Activated CD4-positive, alpha-beta T cell treated with anti-CD3 and anti-CD28 coated beads, Interleukin-2, Interleukin-6, amounts not matched to agents 100 ng/mL and 50 ng/mL, durations not matched to agents 16 hours and 8 hours (primary cell): ENCODE data around the gene NRP1.

Source experiments
- DNase-seq: peaks from one replicate; pipeline ENCODE4 v3.0.0-alpha.2; 2020

NRP1 gene

DNA sequence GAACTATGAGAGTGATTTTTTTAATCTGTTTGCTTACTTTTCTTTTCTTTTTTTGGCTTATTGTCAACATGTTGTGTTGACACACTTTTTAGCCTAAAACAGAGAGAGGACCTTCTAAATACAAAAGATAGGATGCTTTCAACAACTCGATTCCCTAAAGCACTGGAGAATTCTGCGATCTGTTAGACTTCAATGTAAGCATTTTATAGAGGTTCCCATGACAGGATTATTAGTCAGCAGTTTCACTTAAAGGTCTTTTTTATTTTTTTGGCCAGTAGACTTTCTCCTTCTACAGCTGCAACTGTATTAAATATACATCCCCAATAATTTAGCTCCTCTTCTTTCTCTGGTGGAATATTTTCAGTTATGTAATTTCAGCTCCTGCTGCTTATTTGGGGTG is 12.7 kb upstream of the NRP1 start:
- DNase-seq, result no peak

- no peak for DNase-seq
Measured at GRCh38 chr10:33345236-33345635, 10.8 kb upstream of the NRP1 start.

GRCh38 chr10:33344676-33345075 is 10.2 kb upstream of the NRP1 start:
- DNase-seq, result no peak

- no peak for DNase-seq
Measured at GRCh38 chr10:33341637-33342036, 7.2 kb upstream of the NRP1 start.

DNA sequence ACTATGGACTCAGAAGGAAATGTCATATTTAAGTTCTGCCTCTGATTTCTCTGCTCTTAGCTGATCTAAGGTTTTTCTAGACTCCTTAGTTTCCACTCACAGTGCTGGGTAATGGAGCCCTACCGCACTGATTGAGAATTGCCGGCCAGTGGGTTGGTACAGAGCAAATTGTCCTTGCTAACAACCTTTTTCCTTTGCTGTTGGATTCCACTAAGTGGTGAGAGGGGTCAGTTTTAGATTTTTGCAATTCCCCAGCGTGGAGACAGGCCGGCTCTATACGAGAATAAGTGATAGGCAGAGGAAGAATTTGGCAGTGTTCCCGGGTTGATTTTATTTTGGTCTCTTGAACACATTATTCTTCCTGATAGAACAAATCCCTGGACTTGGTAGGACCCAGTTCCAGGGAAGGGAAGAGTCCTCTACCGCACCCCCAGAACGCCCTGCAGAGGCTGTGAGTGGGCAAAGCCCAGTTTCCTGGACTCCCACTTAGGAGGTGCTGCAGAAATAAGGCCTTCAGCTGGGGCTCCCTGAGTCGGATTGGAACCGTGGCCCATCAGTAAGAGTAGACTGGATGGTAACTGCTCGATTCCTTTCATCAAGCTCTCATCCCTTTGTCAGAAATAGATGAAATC is 3.0 kb upstream of the NRP1 start:
- DNase-seq, result no peak

GRCh38 chr10:33336582-33337325 is 2.3 kb upstream of the NRP1 start:
- no peak for DNase-seq

- no peak for DNase-seq
Measured at GRCh38 chr10:33335801-33336581, 1.5 kb upstream of the NRP1 start.

DNA sequence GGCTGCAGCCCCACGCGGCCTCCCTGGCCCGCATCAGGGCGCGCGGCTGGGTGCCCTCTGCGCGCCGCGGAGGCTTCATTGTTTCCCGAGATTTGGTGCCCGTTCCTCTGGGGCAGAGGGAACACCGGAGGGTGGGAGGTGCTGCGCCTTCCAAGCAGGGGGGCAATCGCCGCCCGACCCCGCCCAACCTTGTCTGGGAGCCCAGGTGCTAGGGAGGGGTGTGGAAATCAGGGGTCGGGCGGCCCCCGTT is 1.0 kb upstream of the NRP1 start:
- no peak for DNase-seq

DNA sequence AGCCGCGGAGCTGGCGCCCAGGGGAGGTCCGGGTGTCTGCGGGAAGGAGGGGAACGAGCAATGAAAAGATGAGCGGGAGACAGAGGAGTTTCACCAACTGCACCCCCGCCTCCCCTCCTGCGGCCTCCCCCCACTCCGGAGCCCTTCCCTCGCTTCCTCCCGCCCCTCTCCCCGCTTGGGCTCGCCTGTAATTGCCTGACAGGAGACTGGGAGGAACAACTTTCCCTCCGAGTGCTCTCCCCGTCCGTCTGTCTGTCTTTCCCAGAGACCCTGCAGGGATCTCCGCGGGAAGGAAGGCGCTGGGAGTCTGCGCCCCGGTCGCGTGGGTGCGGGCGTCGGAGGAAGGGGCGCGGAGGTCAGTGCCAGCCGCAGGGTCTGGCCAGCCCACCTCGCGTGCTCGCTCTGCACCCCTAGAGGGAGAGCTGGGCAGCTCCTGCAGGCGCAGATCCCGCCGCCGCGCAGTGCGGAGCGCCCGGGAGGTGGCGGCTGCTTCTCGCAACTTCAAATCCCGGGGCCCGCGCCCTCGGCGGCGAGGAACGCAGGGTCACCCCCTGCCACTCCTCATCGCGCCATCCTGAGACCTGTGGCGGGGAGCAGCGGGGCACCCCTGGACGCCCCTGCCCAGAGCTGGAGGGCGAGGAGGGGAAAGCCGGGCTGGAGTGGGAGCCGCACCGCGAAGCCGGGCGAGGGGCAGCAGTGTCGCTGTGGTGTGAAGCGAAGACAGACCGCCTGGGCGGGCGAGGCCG is 511 bp upstream of the NRP1 start:
- DNase-seq, result peak; percentile 34

GRCh38 chr10:33333260-33334101 is 986 bp downstream of the NRP1 start:
- peak; percentile 43 for DNase-seq

- DNase-seq, result no peak
Measured at GRCh38 chr10:33332183-33333065, 2.0 kb downstream of the NRP1 start.

- DNase-seq, result no peak
Measured at GRCh38 chr10:33331379-33331694, 3.1 kb downstream of the NRP1 start.

- peak; percentile 80 for DNase-seq
Measured at GRCh38 chr10:33330543-33331378, 3.7 kb downstream of the NRP1 start.

- no peak for DNase-seq
Measured at GRCh38 chr10:33329178-33329577, 5.3 kb downstream of the NRP1 start.

- no peak for DNase-seq
Measured at GRCh38 chr10:33328253-33328652, 6.2 kb downstream of the NRP1 start.

DNA sequence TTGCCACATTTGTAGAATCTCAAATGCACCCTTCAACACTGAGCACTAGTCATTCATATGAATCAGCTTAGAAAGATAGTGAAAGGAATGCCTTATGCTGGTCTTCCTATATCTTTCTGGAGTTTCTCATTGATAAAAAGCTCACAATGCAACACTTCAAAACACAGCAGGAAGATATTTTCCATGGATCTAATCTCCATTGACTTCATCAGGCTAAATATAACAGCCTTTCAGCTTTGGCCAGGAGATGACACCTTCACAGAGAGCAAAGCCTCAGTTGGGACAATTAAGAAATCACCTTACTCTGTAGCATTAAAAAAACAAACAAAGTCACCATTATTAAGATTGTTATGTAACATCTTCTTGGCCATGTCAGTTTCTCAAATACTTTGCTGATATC is 6.7 kb downstream of the NRP1 start:
- no peak for DNase-seq

- no peak for DNase-seq
Measured at GRCh38 chr10:33326933-33327332, 7.5 kb downstream of the NRP1 start.

GRCh38 chr10:33325929-33326328 is 8.5 kb downstream of the NRP1 start:
- DNase-seq, result no peak

DNA sequence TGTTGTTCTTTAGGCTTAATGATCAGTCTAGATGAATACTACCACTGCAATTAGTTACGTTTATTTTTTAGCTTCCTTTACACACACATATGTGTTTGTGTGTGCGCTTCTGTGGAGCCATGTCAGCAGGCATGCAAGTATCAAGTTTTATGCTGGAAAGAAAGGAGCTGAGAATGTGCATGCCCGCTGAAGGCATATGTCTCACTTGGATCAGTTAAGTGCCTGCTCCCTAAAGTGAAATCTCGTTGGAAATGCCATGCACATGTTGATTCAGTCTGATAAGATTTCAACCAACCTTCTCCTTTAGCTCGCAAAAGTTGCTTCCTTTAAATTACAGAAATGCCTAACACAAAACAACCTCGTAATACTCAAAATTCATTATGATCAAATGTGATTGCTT is 10.7 kb downstream of the NRP1 start:
- no peak for DNase-seq

- no peak for DNase-seq
Measured at GRCh38 chr10:33321516-33321915, 13.0 kb downstream of the NRP1 start.

- no peak for DNase-seq
Measured at GRCh38 chr10:33320288-33320687, 14.2 kb downstream of the NRP1 start.
